HG02973 (cell line): ENCODE data around the gene GNB1.

ENCODE experiments used
- ATAC-seq: cut with Tn5 transposase; IDR thresholded peaks from one replicate; pipeline ENCODE4 v1.9.1; 2021; ENCODE audit warnings: moderate library complexity; ENCODE audit not compliant: unreplicated experiment

The GNB1 gene

GRCh38 chr1:1922956-1923833 lies 32.3 kb upstream of the GNB1 start:
- no peak for ATAC-seq

GRCh38 chr1:1922702-1922955 lies 31.7 kb upstream of the GNB1 start:
- ATAC-seq = no peak

GRCh38 chr1:1921901-1922701 lies 31.2 kb upstream of the GNB1 start:
- ATAC-seq = no peak

- no peak for ATAC-seq
Measured at GRCh38 chr1:1921459-1921862, 30.6 kb upstream of the GNB1 start.

GRCh38 chr1:1920608-1921458 lies 29.9 kb upstream of the GNB1 start:
- ATAC-seq = no peak

- no peak for ATAC-seq
Measured at GRCh38 chr1:1920057-1920607, 29.2 kb upstream of the GNB1 start.

- peak; percentile 60 for ATAC-seq
Measured at GRCh38 chr1:1919304-1920056, 28.6 kb upstream of the GNB1 start.

- peak; percentile 25 for ATAC-seq
Measured at GRCh38 chr1:1918901-1919303, 28.0 kb upstream of the GNB1 start, which contains the start of gene TMEM52. TSS of gene TMEM52 (minus strand) at chr1:1919279. CDS start at chr1:1919265, 14 bp downstream.

- ATAC-seq = no peak
Measured at GRCh38 chr1:1917995-1918900, 27.4 kb upstream of the GNB1 start.

GRCh38 chr1:1917304-1917976 lies 26.6 kb upstream of the GNB1 start:
- ATAC-seq = no peak

- no peak for ATAC-seq
Measured at GRCh38 chr1:1916851-1917251, 26.0 kb upstream of the GNB1 start.

GRCh38 chr1:1915911-1916840 lies 25.3 kb upstream of the GNB1 start:
- ATAC-seq = no peak

- ATAC-seq = no peak
Measured at GRCh38 chr1:1914971-1915692, 24.2 kb upstream of the GNB1 start, which contains the start of gene CALML6. TSS of gene CALML6 (plus strand) at chr1:1915260. CDS start at chr1:1915281, 21 bp downstream.

GRCh38 chr1:1914101-1914970 lies 23.4 kb upstream of the GNB1 start:
- no peak for ATAC-seq

- no peak for ATAC-seq
Measured at GRCh38 chr1:1911350-1912041, 20.6 kb upstream of the GNB1 start.
